MCF 10A (cell line): Measurements from ENCODE around the gene UTP25. TPM values are rescaled to one million over a fixed set of nuclear protein-coding genes. Genes with fewer than 3 reads are reported as not detected.

Source experiments
- BruUV-seq: library from RNA; stranded (reverse); fragments of 400-500 nt; replicated peaks from 2 replicates; lab custom pipeline; 2021; lab: Mats Ljungman, UMichigan
- CTCF ChIA-PET: fragments of 300-600 bp; sonication (Branson Sonifier 250); formaldehyde crosslinking; extraction: SDS; loops from one replicate; lab custom pipeline; 2021; ENCODE audit warnings: antibody characterized with exemption, inconsistent platforms; lab: Yijun Ruan, JAX
- POLR2A ChIA-PET: fragments of 300-600, 350-650 bp; sonication (Branson Sonifier 250); formaldehyde crosslinking; extraction: SDS; loops from one replicate; lab custom pipeline; 2020; ENCODE audit warnings: antibody characterized with exemption, inconsistent platforms; lab: Yijun Ruan, JAX
- DNase-seq: peaks from one replicate; pipeline ENCODE4 v3.0.0-alpha.2; 2018; ENCODE audit not compliant: unreplicated experiment
- H3K27ac Mint-ChIP-seq: one replicate; pipeline ENCODE4 v1.8.0; 2022; ENCODE audit warnings: mild to moderate bottlenecking, low read depth, mixed read lengths; ENCODE audit not compliant: unreplicated experiment
- H3K27me3 Mint-ChIP-seq: one replicate; pipeline ENCODE4 v1.8.0; 2022; ENCODE audit warnings: mixed read lengths; ENCODE audit not compliant: insufficient read depth, unreplicated experiment
- H3K36me3 Mint-ChIP-seq: one replicate; pipeline ENCODE4 v1.8.0; 2022; ENCODE audit warnings: mild to moderate bottlenecking, moderate library complexity, mixed read lengths; ENCODE audit not compliant: insufficient read depth, unreplicated experiment
- H3K4me1 Mint-ChIP-seq: one replicate; pipeline ENCODE4 v1.8.0; 2022; ENCODE audit warnings: mixed read lengths; ENCODE audit not compliant: insufficient read depth, unreplicated experiment
- H3K4me3 Mint-ChIP-seq: one replicate; pipeline ENCODE4 v1.8.0; 2022; ENCODE audit warnings: mild to moderate bottlenecking, moderate library complexity, mixed read lengths; ENCODE audit not compliant: unreplicated experiment
- H3K9me3 Mint-ChIP-seq: one replicate; pipeline ENCODE4 v1.8.0; 2022; ENCODE audit warnings: mixed read lengths; ENCODE audit not compliant: unreplicated experiment
- intact Hi-C: fragments of 100-400 bp; cut with micrococcal nuclease; formaldehyde crosslinking; loops from 2 replicates; pipeline ENCODE4 v1.14.1; 2022
- total RNA-seq: library from RNA; stranded (reverse); gene quantifications from 2 replicates; pipeline ENCODE4 v1.2.3, GENCODE V29; 2022
- TF ChIP-seq, protein P1 (sequence below): fragments of 200-600 bp; IDR thresholded peaks from one replicate; pipeline ENCODE4 v1.8.0; 2022; ENCODE audit warnings: antibody characterized with exemption, mild to moderate bottlenecking; ENCODE audit not compliant: unreplicated experiment

Gene UTP25
- total RNA-seq, 1 experiment from 2014 or later, result 23.8 TPM

DNA sequence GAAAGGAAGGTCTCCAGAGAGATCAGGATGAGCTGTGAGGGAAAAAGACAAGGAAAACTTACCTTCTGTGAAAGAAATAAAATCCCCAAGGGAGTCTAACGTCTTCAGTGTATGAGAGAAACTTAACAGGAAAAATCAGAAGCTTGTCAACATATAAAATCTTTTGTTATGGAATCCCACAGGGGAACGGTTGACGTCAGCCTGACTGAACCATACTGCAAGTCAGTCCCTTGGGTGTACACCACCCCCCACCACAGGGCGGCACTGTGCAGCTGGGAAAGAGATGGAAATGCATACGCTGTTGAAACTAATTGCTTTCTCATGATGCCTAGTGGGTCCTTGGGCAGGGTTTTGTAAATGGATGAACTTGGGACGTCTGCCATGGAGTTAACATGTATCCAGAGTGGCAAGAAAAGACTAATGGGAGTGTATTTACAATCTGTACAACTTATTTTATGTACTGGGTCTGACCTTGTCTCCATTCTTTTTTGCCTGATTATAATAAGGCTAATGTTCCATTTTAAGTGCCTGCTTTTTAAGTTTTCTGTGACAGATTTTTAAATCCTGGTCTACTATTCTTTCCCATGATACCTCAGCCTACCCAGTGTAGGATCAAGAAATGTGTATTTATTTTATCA lies 22.7 kb downstream of the UTP25 start:
- no peak overlapping the region for H3K4me3 Mint-ChIP-seq
- intact Hi-C loops, result loop anchor here (1.0 to 5.0 kb wide), 3 partner anchors 23 to 139 kb away; partner anchors contain the start of gene UTP25
- H3K36me3 Mint-ChIP-seq, result peaks cover 88% of the 10 kb centered on the region
- peak overlapping the region; percentile 47 for H3K27ac Mint-ChIP-seq
- TF ChIP-seq, protein P1, sequence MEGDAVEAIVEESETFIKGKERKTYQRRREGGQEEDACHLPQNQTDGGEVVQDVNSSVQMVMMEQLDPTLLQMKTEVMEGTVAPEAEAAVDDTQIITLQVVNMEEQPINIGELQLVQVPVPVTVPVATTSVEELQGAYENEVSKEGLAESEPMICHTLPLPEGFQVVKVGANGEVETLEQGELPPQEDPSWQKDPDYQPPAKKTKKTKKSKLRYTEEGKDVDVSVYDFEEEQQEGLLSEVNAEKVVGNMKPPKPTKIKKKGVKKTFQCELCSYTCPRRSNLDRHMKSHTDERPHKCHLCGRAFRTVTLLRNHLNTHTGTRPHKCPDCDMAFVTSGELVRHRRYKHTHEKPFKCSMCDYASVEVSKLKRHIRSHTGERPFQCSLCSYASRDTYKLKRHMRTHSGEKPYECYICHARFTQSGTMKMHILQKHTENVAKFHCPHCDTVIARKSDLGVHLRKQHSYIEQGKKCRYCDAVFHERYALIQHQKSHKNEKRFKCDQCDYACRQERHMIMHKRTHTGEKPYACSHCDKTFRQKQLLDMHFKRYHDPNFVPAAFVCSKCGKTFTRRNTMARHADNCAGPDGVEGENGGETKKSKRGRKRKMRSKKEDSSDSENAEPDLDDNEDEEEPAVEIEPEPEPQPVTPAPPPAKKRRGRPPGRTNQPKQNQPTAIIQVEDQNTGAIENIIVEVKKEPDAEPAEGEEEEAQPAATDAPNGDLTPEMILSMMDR, result peak; percentile 92
- DNase-seq, result peak; percentile 80
- no peaks in the 10 kb centered on the region for H3K9me3 Mint-ChIP-seq
- peaks cover 26% of the 10 kb centered on the region for H3K4me1 Mint-ChIP-seq
- no TSS peak for BruUV-seq
- H3K27me3 Mint-ChIP-seq, result no peaks in the 10 kb centered on the region
- ChIA-PET POLR2A (interaction anchor here (0.5 to 3.9 kb wide), 16 partner anchors 10 to 145 kb away, joined by 3 to 18 read pairs (median 4); partner anchors contain the start of genes IRF6 and UTP25), CTCF (interaction anchor here (0.6 to 8.5 kb wide), 58 partner anchors 11 to 1416 kb away, joined by 3 to 169 read pairs (median 4); partner anchors contain the start of genes IRF6 and UTP25)

DNA sequence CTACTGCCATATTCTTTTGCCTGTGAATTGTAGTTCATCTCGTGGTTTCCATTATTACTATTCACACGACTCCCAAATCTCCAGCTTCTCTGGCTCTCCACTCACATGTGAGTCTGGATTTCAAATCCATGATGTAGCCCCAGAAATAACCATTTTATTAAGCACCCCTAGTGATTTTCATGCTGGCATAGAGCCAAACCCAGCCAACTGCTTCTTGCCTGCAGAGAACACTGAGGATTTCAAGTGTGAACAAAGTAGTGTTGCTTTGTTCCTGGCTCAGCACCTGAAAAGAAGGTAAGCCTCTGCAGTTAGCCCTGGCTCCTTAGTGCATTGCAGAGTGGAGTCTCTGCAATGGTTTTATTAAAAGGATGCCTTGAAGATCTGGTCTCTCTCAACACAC lies 25.9 kb downstream of the UTP25 start:
- Mint-ChIP-seq H3K36me3 (peaks cover 66% of the 10 kb centered on the region), H3K4me3 (no peak overlapping the region), H3K9me3 (no peaks in the 10 kb centered on the region), H3K4me1 (peaks cover 9% of the 10 kb centered on the region), H3K27ac (no peak overlapping the region), H3K27me3 (no peaks in the 10 kb centered on the region)
- ChIA-PET CTCF (interaction anchor here (0.6 to 20.0 kb wide), 12 partner anchors 8 to 277 kb away, joined by 3 to 814 read pairs (median 4); partner anchors contain the start of gene UTP25), POLR2A (interaction anchor here (0.6 to 3.7 kb wide), 6 partner anchors 9 to 136 kb away, joined by 4 to 28 read pairs (median 10); no protein-coding TSS in a partner anchor)
- intact Hi-C loops, result loop anchor here (5.0 kb wide), 1 partner anchor 34 kb away; no protein-coding TSS in a partner anchor
- TF ChIP-seq, protein P1, result no peak
- DNase-seq, result no peak
- no TSS peak for BruUV-seq

DNA sequence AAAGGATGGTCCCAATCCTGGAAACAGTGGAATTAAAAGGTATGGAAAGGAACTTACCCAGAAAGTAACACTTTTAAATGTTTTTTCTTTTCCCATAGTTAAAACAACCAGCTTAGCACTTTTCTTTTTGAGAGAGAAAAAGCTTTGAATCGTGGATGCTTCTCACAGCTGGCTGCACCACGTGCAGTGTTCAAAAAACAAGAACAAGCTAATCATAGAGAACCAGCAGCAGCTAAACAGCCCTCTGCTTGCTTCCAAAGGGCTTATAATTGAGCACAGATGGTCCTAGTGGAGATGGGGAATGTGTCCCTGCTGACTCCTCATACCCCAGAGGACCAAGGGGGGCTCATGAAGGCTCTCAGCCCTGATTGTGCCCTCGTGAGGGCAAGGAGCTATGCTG lies 26.4 kb downstream of the UTP25 start:
- Mint-ChIP-seq H3K4me3 (no peak overlapping the region), H3K9me3 (no peaks in the 10 kb centered on the region), H3K27ac (no peak overlapping the region), H3K27me3 (no peaks in the 10 kb centered on the region), H3K4me1 (peaks cover 9% of the 10 kb centered on the region), H3K36me3 (peaks cover 63% of the 10 kb centered on the region)
- POLR2A ChIA-PET, result interaction anchor here (0.8 to 3.7 kb wide), 9 partner anchors 9 to 136 kb away, joined by 4 to 28 read pairs (median 5); no protein-coding TSS in a partner anchor
- CTCF ChIA-PET, result interaction anchor here (0.6 to 20.0 kb wide), 16 partner anchors 9 to 277 kb away, joined by 3 to 814 read pairs (median 4); partner anchors contain the start of gene UTP25
- TF ChIP-seq, protein P1, result no peak
- no TSS peak for BruUV-seq
- DNase-seq, result no peak
- intact Hi-C loops, result loop anchor here (5.0 kb wide), 1 partner anchor 33 kb away; no protein-coding TSS in a partner anchor

DNA sequence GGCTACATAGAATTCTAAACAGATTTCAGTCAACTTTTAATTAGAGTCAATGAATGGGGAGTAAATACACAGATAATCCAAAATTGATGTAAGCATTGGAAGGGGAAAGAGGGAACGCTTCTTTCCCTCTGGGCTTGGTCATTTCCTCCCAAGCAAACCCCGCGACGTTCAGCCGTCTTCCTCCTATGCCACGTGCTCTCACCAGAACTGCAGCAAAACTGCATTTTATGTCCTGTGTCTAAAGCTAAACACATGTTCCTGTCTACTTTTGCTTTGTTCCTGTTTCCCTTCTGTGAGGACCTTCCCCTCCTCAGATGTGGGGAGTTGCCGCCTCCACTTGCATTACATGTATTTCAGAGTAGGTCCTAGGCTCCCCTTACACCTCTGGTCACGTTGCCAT lies 27.2 kb downstream of the UTP25 start:
- H3K36me3 Mint-ChIP-seq, result peaks cover 63% of the 10 kb centered on the region
- H3K27me3 Mint-ChIP-seq, result no peaks in the 10 kb centered on the region
- peaks cover 7% of the 10 kb centered on the region for H3K4me1 Mint-ChIP-seq
- TF ChIP-seq, protein P1, result no peak
- POLR2A ChIA-PET, result interaction anchor here (0.6 to 3.7 kb wide), 12 partner anchors 10 to 135 kb away, joined by 3 to 28 read pairs (median 5); partner anchors contain the start of gene IRF6
- no peak overlapping the region for H3K27ac Mint-ChIP-seq
- H3K9me3 Mint-ChIP-seq, result no peaks in the 10 kb centered on the region
- no TSS peak for BruUV-seq
- no peak for DNase-seq
- intact Hi-C loops, result no loop called here
- H3K4me3 Mint-ChIP-seq, result no peak overlapping the region
- CTCF ChIA-PET, result interaction anchor here (0.6 to 20.0 kb wide), 16 partner anchors 10 to 456 kb away, joined by 3 to 814 read pairs (median 4); partner anchors contain the start of gene UTP25
